ENCODE data around the gene KRT17. TPM values are rescaled to one million over a fixed set of nuclear protein-coding genes. Genes with fewer than 3 reads are reported as not detected.
A peak's percentile ranks its signal among the peaks of the same experiment; 100 is the strongest.
"Not testable (repeated sequence)": the region's sequence is repeated elsewhere in the genome, so short reads cannot be mapped to it uniquely, and the experiment has no call there.

KRT17 gene
- polyA plus RNA-seq, 1 donor (not counting 4 experiments of a cell fraction or from before 2014, with no cell fraction given) = 8,666 TPM

GRCh38 chr17:41583137-41584127 lies 40.9 kb downstream of the KRT17 start:
- Histone ChIP-seq H3K79me2 (ENCODE audit: control insufficient read depth, insufficient read depth, low read length) (peaks cover 24% of the 10 kb centered on the region), H3K9me3 (ENCODE audit: control insufficient read depth, low read depth, low read length) (no peaks in the 10 kb centered on the region), H3K27me3 (ENCODE audit: control insufficient read depth, extremely low read depth, insufficient read depth, low read length) (no peaks in the 10 kb centered on the region), H3K9me1 (ENCODE audit: control insufficient read depth, extremely low read depth, insufficient read depth, low read length) (no peaks in the 10 kb centered on the region), H2AFZ (ENCODE audit: control insufficient read depth, low read length) (no peak overlapping the region), H3K4me1 (ENCODE audit: control insufficient read depth, extremely low read depth, insufficient read depth, low read length) (peaks cover 58% of the 10 kb centered on the region), H3K36me3 (ENCODE audit: control insufficient read depth in 2 of 2, extremely low read depth in 1 of 2, insufficient read depth in 2 of 2, low read length in 2 of 2) (peaks cover 14 to 32% of the 10 kb centered on the region in 2 experiments), H3K4me3 (ENCODE audit: control insufficient read depth in 2 of 3, extremely low read depth in 1 of 3, insufficient read depth in 2 of 3, low read depth in 1 of 3, low read length in 3 of 3) (peak overlapping the region; percentile 64 to 94 (median 90)), H3K27ac (ENCODE audit: control insufficient read depth, insufficient read depth, low read length) (peak overlapping the region; percentile 97), H4K20me1 (ENCODE audit: control insufficient read depth, extremely low read depth, insufficient read depth, low read length) (peaks cover 31% of the 10 kb centered on the region), H3K4me2 (ENCODE audit: control insufficient read depth, extremely low read depth, insufficient read depth, low read depth, low read length) (peak overlapping the region; percentile 78), H3K9ac (ENCODE audit: control insufficient read depth, extremely low read depth, insufficient read depth, low read length) (peak overlapping the region; percentile 96)
- TF ChIP-seq CTCF (optimal IDR thresholded peaks at IDR 0.05 in 1 of 3, IDR thresholded peaks at IDR 0.05 in 1 of 3, conservative IDR thresholded peaks at IDR 0.05 in 1 of 3; ENCODE audit: extremely low read depth in 1 of 3, insufficient read depth in 2 of 3, low read length in 3 of 3) (peak; percentile 34 to 68 (median 34)), EZH2 (IDR thresholded peaks at IDR 0.05; ENCODE audit: low read length) (no peak)
- FAIRE-seq = no peak
- dilution Hi-C loops (cut with MboI; ENCODE audit: extremely low pct_ligation_motif_present, low sequenced_read_pairs) = no loop called here
- peak; percentile 67 for DNase-seq (ENCODE audit: low read depth, low spot score)

- Histone ChIP-seq H3K4me2 (ENCODE audit: control insufficient read depth, extremely low read depth, insufficient read depth, low read depth, low read length) (peak overlapping the region; percentile 40), H3K4me1 (ENCODE audit: control insufficient read depth, extremely low read depth, insufficient read depth, low read length) (peaks cover 51% of the 10 kb centered on the region), H3K9ac (ENCODE audit: control insufficient read depth, extremely low read depth, insufficient read depth, low read length) (peak overlapping the region; percentile 77), H3K27ac (ENCODE audit: control insufficient read depth, insufficient read depth, low read length) (peak overlapping the region; percentile 97), H3K79me2 (ENCODE audit: control insufficient read depth, insufficient read depth, low read length) (peaks cover 21% of the 10 kb centered on the region), H3K36me3 (ENCODE audit: control insufficient read depth in 2 of 2, extremely low read depth in 1 of 2, insufficient read depth in 2 of 2, low read length in 2 of 2) (peaks cover 14 to 32% of the 10 kb centered on the region in 2 experiments), H4K20me1 (ENCODE audit: control insufficient read depth, extremely low read depth, insufficient read depth, low read length) (peaks cover 31% of the 10 kb centered on the region), H3K4me3 (ENCODE audit: control insufficient read depth in 2 of 3, extremely low read depth in 1 of 3, insufficient read depth in 2 of 3, low read depth in 1 of 3, low read length in 3 of 3) (peak overlapping the region in 1 of 3 experiments; percentile 25)
- peak; percentile 61 for FAIRE-seq
- dilution Hi-C loops (cut with MboI; ENCODE audit: extremely low pct_ligation_motif_present, low sequenced_read_pairs); H3K27me3 ChIP-seq (ENCODE audit: control insufficient read depth, extremely low read depth, insufficient read depth, low read length); H2AFZ ChIP-seq (ENCODE audit: control insufficient read depth, low read length); H3K9me3 ChIP-seq (ENCODE audit: control insufficient read depth, low read depth, low read length); H3K9me1 ChIP-seq (ENCODE audit: control insufficient read depth, extremely low read depth, insufficient read depth, low read length): not testable (repeated sequence)
- DNase-seq (ENCODE audit: low read depth, low spot score) = peak; percentile 56
Observed at GRCh38 chr17:41582061-41582968, 42.1 kb downstream of the KRT17 start.

Data from keratinocyte (primary cell).